HepG2 (cell line): ENCODE results near the gene LENEP. TPM values are rescaled to one million over a fixed set of nuclear protein-coding genes. Genes with fewer than 3 reads are reported as not detected.

Source experiments
- GRHL1 ChIP-seq: sonication (generic); formaldehyde crosslinking; conservative IDR thresholded peaks from 2 replicates; pipeline ENCODE4 v1.8.0; 2022; ENCODE audit warnings: missing genetic modification reagents
- GTF2F1 ChIP-seq: fragments of 150-350 bp; IDR thresholded peaks from 2 replicates; pipeline ENCODE4 v1.6.1; 2014; ENCODE audit warnings: low read length
- NFKBIZ ChIP-seq: IDR thresholded peaks from 2 replicates; pipeline ENCODE4 v1.6.1; 2018; ENCODE audit warnings: missing genetic modification reagents, missing compliant biosample characterization
- PAF1 ChIP-seq: IDR thresholded peaks from 2 replicates; pipeline ENCODE4 v1.6.1; 2016; ENCODE audit warnings: missing genetic modification reagents, missing compliant biosample characterization
- POLR2A ChIP-seq, 2 experiments: IDR thresholded peaks; 2 replicates each; pipeline ENCODE4 v1.6.1; 2011; ENCODE audit warnings: low read depth in 2 of 2, low read length in 2 of 2, mild to moderate bottlenecking in 1 of 2, moderate library complexity in 1 of 2; ENCODE audit not compliant: insufficient read depth in 1 of 2
- POLR2AphosphoS2 ChIP-seq: IDR thresholded peaks from 2 replicates; pipeline ENCODE4 v1.6.1; 2011; ENCODE audit warnings: low read depth, low read length, improper control_type of control experiment
- PRDM4 ChIP-seq: sonication (generic); formaldehyde crosslinking; IDR thresholded peaks from 2 replicates; pipeline ENCODE4 v1.9.0; 2021; ENCODE audit warnings: missing genetic modification reagents, borderline replicate concordance
- RBAK ChIP-seq: sonication (generic); formaldehyde crosslinking; IDR thresholded peaks from 2 replicates; pipeline ENCODE4 v1.5.1; 2020; ENCODE audit warnings: mild to moderate bottlenecking, missing genetic modification reagents
- SALL2 ChIP-seq: sonication (generic); formaldehyde crosslinking; IDR thresholded peaks from 2 replicates; pipeline ENCODE4 v1.8.1; 2023; ENCODE audit warnings: mild to moderate bottlenecking, missing genetic modification reagents, inconsistent platforms
- TEF ChIP-seq: sonication (generic); formaldehyde crosslinking; IDR thresholded peaks from 2 replicates; pipeline ENCODE4 v1.5.0; 2020; ENCODE audit warnings: missing genetic modification reagents
- TFDP2 ChIP-seq: sonication (generic); formaldehyde crosslinking; IDR thresholded peaks from 2 replicates; pipeline ENCODE4 v1.4.0; 2020; ENCODE audit warnings: missing genetic modification reagents
- TRIM22 ChIP-seq: fragments of 450-650 bp; IDR thresholded peaks from 2 replicates; pipeline ENCODE4 v1.6.1; 2017
- ZC3H13 ChIP-seq: sonication (generic); formaldehyde crosslinking; IDR thresholded peaks from 2 replicates; pipeline ENCODE4 v1.8.1; 2023; ENCODE audit warnings: mild to moderate bottlenecking, missing genetic modification reagents, moderate library complexity
- ZC3H4 ChIP-seq: sonication (generic); formaldehyde crosslinking; IDR thresholded peaks from 2 replicates; pipeline ENCODE4 v1.4.0; 2020; ENCODE audit warnings: missing genetic modification reagents, borderline replicate concordance
- ZFYVE20 ChIP-seq: sonication (generic); formaldehyde crosslinking; IDR thresholded peaks from 2 replicates; pipeline ENCODE4 v1.8.0; 2023; ENCODE audit warnings: low read depth, mild to moderate bottlenecking, moderate library complexity, missing genetic modification reagents, borderline replicate concordance
- ZNF281 ChIP-seq: sonication (generic); formaldehyde crosslinking; IDR thresholded peaks from 2 replicates; pipeline ENCODE4 v1.4.0; 2020; ENCODE audit warnings: missing genetic modification reagents, borderline replicate concordance
- ZNF792 ChIP-seq: IDR thresholded peaks from 2 replicates; pipeline ENCODE4 v1.6.1; 2016
- ZNF883 ChIP-seq: sonication (generic); formaldehyde crosslinking; IDR thresholded peaks from 2 replicates; pipeline ENCODE4 v1.5.1; 2020; ENCODE audit warnings: mild to moderate bottlenecking, missing genetic modification reagents; ENCODE audit errors: not compliant biosample characterization
- polyA plus RNA-seq, 8 experiments: library from polyadenylated mRNA; depleted of rRNA in 3 of 8; stranded (reverse) in 7 of 8; unstranded in 1 of 8; fragments of >200 nt; fragmentation: Illumina TruSeq in 4 of 8; extraction: Trizol in 4 of 8; gene quantifications; 2 replicates each; pipeline versions ENCODE4 v1.2.1 to v1.2.3, GENCODE V29; 2011 to 2016; ENCODE audit warnings: low read depth in 4 of 8, missing spikeins in 1 of 8, mixed read lengths in 1 of 8; ENCODE audit not compliant: insufficient read depth in 1 of 8
- total RNA-seq, 5 experiments: library from RNA; depleted of rRNA; stranded (reverse); fragments of >200 nt; fragmentation: Illumina TruSeq; extraction: Trizol; gene quantifications; 2 replicates each; pipeline ENCODE4 v1.2.3, GENCODE V29; 2016; ENCODE audit warnings: low read depth in 1 of 5

The LENEP gene
- total and polyA plus RNA-seq, 2 of the 13 experiments (the other 11 are each of a cell fraction or from before 2014, with no cell fraction given), result 0.29 TPM; not detected in 1

- TF ChIP-seq RBAK (CRISPR knock-in tag) (no peak), TRIM22 (no peak), ZNF281 (CRISPR knock-in tag) (peak; percentile 25; the same call in 1 of the 2 replicates), GRHL1 (no peak), PAF1 (CRISPR knock-in tag) (peak; percentile 98), POLR2A (IDR thresholded peaks at IDR 0.05; ENCODE audit: insufficient read depth in 1 of 2, low read depth in 2 of 2, low read length in 2 of 2) (peak in 1 of 2 experiments; percentile 42; a peak in 1 of 4 replicates), POLR2AphosphoS2 (no peak), SALL2 (CRISPR knock-in tag) (peak; percentile 81; the same call in 1 of the 2 replicates), GTF2F1 (no peak), ZFYVE20 (CRISPR knock-in tag) (no peak), PRDM4 (no peak), ZC3H13 (CRISPR knock-in tag) (peak; percentile 100), TEF (CRISPR knock-in tag) (no peak), ZNF883 (CRISPR knock-in tag) (no peak), TFDP2 (CRISPR knock-in tag) (peak; percentile 76), NFKBIZ (CRISPR knock-in tag) (no peak), ZC3H4 (no peak), ZNF792 (peak; percentile 60; the same call in 1 of the 2 replicates)
These were observed 23.9 kb downstream of the LENEP start (continued) for GRCh38 chr1:155017041-155017945.
